ENCODE results near the gene PLOD1. TPM values are rescaled to one million over a fixed set of nuclear protein-coding genes. Genes with fewer than 3 reads are reported as not detected.

Gene PLOD1
- polyA plus RNA-seq, 1 donor from 2014 or later, result 2.1 TPM

- H3K4me2 ChIP-seq (ENCODE audit: low read length), result no peak overlapping the region
- H3K27ac ChIP-seq (ENCODE audit: low read length), result no peak overlapping the region
- no peaks in the 10 kb centered on the region for H3K27me3 ChIP-seq (ENCODE audit: insufficient read depth, low read depth, low read length)
- no peak overlapping the region for H3K4me3 ChIP-seq (ENCODE audit: low read length)
- no peaks in the 10 kb centered on the region for H3K9me3 ChIP-seq (ENCODE audit: low read length)
- H3K36me3 ChIP-seq (ENCODE audit: insufficient read depth, low read length), result peaks cover 12% of the 10 kb centered on the region
- H3K79me2 ChIP-seq (replicated peaks; ENCODE audit: insufficient read depth, low read length), result no peaks in the 10 kb centered on the region
- no peaks in the 10 kb centered on the region for H4K20me1 ChIP-seq (ENCODE audit: insufficient read depth)
- H3K9ac ChIP-seq (ENCODE audit: low read length), result no peak overlapping the region
- TF ChIP-seq TAF1 (IDR thresholded peaks at IDR 0.05; ENCODE audit: low read depth) (no peak), EP300 (conservative IDR thresholded peaks at IDR 0.05; ENCODE audit: poor library complexity, severe bottlenecking) (no peak), RAD21 (conservative IDR thresholded peaks at IDR 0.05) (no peak), EZH2 (IDR thresholded peaks at IDR 0.05; ENCODE audit: borderline replicate concordance, insufficient read depth, low read length, poor library complexity, severe bottlenecking) (no peak), REST (IDR thresholded peaks at IDR 0.05; ENCODE audit: borderline replicate concordance) (no peak), POLR2AphosphoS5 (IDR thresholded peaks at IDR 0.05) (no peak)
- TF ChIP-seq, protein P1, sequence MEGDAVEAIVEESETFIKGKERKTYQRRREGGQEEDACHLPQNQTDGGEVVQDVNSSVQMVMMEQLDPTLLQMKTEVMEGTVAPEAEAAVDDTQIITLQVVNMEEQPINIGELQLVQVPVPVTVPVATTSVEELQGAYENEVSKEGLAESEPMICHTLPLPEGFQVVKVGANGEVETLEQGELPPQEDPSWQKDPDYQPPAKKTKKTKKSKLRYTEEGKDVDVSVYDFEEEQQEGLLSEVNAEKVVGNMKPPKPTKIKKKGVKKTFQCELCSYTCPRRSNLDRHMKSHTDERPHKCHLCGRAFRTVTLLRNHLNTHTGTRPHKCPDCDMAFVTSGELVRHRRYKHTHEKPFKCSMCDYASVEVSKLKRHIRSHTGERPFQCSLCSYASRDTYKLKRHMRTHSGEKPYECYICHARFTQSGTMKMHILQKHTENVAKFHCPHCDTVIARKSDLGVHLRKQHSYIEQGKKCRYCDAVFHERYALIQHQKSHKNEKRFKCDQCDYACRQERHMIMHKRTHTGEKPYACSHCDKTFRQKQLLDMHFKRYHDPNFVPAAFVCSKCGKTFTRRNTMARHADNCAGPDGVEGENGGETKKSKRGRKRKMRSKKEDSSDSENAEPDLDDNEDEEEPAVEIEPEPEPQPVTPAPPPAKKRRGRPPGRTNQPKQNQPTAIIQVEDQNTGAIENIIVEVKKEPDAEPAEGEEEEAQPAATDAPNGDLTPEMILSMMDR (IDR thresholded peaks at IDR 0.05; ENCODE audit: poor library complexity, severe bottlenecking), result no peak
- H3K9me2 ChIP-seq (ENCODE audit: insufficient read depth, low read length), result no peaks in the 10 kb centered on the region
- no peaks in the 10 kb centered on the region for H3F3A ChIP-seq (ENCODE audit: insufficient read depth, low read length, poor library complexity, severe bottlenecking)
- no peak overlapping the region for H2AFZ ChIP-seq (ENCODE audit: low read depth, low read length)
These were observed 69.2 kb downstream of the PLOD1 start for GRCh38 chr1:12003762-12004161.

DNA sequence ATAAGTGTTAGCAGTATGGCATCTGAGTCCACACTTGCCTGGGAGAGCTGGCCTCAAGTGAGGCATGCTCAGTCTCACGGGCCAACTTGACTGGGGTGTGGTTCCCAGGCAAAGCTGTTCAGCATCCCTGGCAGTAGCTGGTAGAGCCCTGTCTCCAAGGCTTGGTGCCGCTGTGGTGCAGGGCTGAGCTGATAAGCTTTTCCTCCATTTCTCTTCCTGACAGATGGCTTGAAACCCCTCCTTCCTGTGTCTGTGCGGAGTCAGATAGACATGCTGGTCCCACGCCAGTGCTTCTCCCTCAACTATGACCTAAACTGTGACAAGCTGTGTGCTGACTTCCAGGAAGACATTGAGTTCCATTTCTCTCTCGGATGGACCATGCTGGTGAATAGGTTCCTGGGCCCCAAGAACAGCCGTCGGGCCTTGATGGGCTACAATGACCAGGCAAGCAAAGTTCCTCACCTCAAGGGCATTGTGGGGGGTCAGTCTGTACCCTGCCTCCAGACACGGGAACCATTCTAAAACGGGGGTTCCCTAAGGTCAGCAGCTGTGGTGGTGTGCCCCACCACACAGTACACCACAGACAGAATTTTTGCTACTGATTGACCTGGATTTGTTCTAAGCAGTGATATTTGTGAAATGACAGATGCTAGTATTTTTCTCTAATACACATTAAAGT, 71.1 kb downstream of the PLOD1 start:
- H3K27ac ChIP-seq (ENCODE audit: low read length), result no peak overlapping the region
- TF ChIP-seq RAD21 (conservative IDR thresholded peaks at IDR 0.05) (no peak), REST (IDR thresholded peaks at IDR 0.05; ENCODE audit: borderline replicate concordance) (no peak), EP300 (conservative IDR thresholded peaks at IDR 0.05; ENCODE audit: poor library complexity, severe bottlenecking) (no peak), MXI1 (conservative IDR thresholded peaks at IDR 0.05; ENCODE audit: poor library complexity, severe bottlenecking) (no peak), EZH2 (IDR thresholded peaks at IDR 0.05; ENCODE audit: borderline replicate concordance, insufficient read depth, low read length, poor library complexity, severe bottlenecking) (no peak), SMC3 (conservative IDR thresholded peaks at IDR 0.05; ENCODE audit: poor library complexity) (no peak), TAF1 (IDR thresholded peaks at IDR 0.05; ENCODE audit: low read depth) (no peak)
- TF ChIP-seq, protein P1 (IDR thresholded peaks at IDR 0.05; ENCODE audit: poor library complexity, severe bottlenecking), result no peak
- peaks cover 12% of the 10 kb centered on the region for H3K36me3 ChIP-seq (ENCODE audit: insufficient read depth, low read length)

More for the DNA sequence above, 71.1 kb downstream of the PLOD1 start:
- H4K20me1 ChIP-seq (ENCODE audit: insufficient read depth), result no peaks in the 10 kb centered on the region
- no peaks in the 10 kb centered on the region for H3K9me3 ChIP-seq (ENCODE audit: low read length)
- H3K79me2 ChIP-seq (replicated peaks; ENCODE audit: insufficient read depth, low read length), result no peaks in the 10 kb centered on the region
- no peak overlapping the region for H3K4me3 ChIP-seq (ENCODE audit: low read length)
- H3K27me3 ChIP-seq (ENCODE audit: insufficient read depth, low read depth, low read length), result no peaks in the 10 kb centered on the region
- no peaks in the 10 kb centered on the region for H3F3A ChIP-seq (ENCODE audit: insufficient read depth, low read length, poor library complexity, severe bottlenecking)
- H2AFZ ChIP-seq (ENCODE audit: low read depth, low read length), result no peak overlapping the region
- H3K9me2 ChIP-seq (ENCODE audit: insufficient read depth, low read length), result no peaks in the 10 kb centered on the region
- H3K9ac ChIP-seq (ENCODE audit: low read length), result no peak overlapping the region
- no peak overlapping the region for H3K4me2 ChIP-seq (ENCODE audit: low read length)
